ENCODE data around the gene NFYB.
"Not testable (repeated sequence)": the region's sequence is repeated elsewhere in the genome, so short reads cannot be mapped to it uniquely, and the experiment has no call there.

The NFYB gene

GRCh38 chr12:104137902-104138796 is at the start of gene NFYB:
TSS of gene NFYB (minus strand) at chr12:104138210. CDS start at chr12:104135453, 2,757 bp downstream.
- Histone ChIP-seq H3K4me1 (ENCODE audit: control insufficient read depth, insufficient read depth, low read length) (peaks cover 18% of the 10 kb centered on the region), H3K4me3 (ENCODE audit: low read length) (peak within 1 kb of the TSS; percentile 67), H3K27ac (ENCODE audit: low read depth, low read length) (peak within 1 kb of the TSS; percentile 75), H3K27me3 (ENCODE audit: control insufficient read depth, insufficient read depth, low read length) (no peaks in the 10 kb centered on the region), H3K9ac (ENCODE audit: low read length) (peak within 1 kb of the TSS; percentile 25), H3K36me3 (ENCODE audit: control insufficient read depth, insufficient read depth, low read length) (no peaks in the 10 kb centered on the region)

GRCh38 chr12:104187446-104188155 is 49.6 kb upstream of the NFYB start:
- Histone ChIP-seq H3K9ac (ENCODE audit: low read length) (no peak overlapping the region), H3K27me3 (ENCODE audit: control insufficient read depth, insufficient read depth, low read length) (no peaks in the 10 kb centered on the region), H3K36me3 (ENCODE audit: control insufficient read depth, insufficient read depth, low read length) (no peaks in the 10 kb centered on the region), H3K4me3 (ENCODE audit: low read length) (no peak overlapping the region), H3K27ac (ENCODE audit: low read depth, low read length) (no peak overlapping the region), H3K4me1 (ENCODE audit: control insufficient read depth, insufficient read depth, low read length) (peaks cover 8% of the 10 kb centered on the region)

- H3K27ac ChIP-seq (ENCODE audit: low read depth, low read length) = peak overlapping the region; percentile 22
- no peaks in the 10 kb centered on the region for H3K27me3 ChIP-seq (ENCODE audit: control insufficient read depth, insufficient read depth, low read length)
- peaks cover 29% of the 10 kb centered on the region for H3K4me1 ChIP-seq (ENCODE audit: control insufficient read depth, insufficient read depth, low read length)
- no peak overlapping the region for H3K9ac ChIP-seq (ENCODE audit: low read length)
- no peak overlapping the region for H3K4me3 ChIP-seq (ENCODE audit: low read length)
- no peaks in the 10 kb centered on the region for H3K36me3 ChIP-seq (ENCODE audit: control insufficient read depth, insufficient read depth, low read length)
Observed at GRCh38 chr12:104183443-104183842, 45.4 kb upstream of the NFYB start.

- Histone ChIP-seq H3K36me3 (ENCODE audit: control insufficient read depth, insufficient read depth, low read length) (no peaks in the 10 kb centered on the region), H3K27me3 (ENCODE audit: control insufficient read depth, insufficient read depth, low read length) (no peaks in the 10 kb centered on the region), H3K27ac (ENCODE audit: low read depth, low read length) (peak overlapping the region; percentile 54), H3K4me3 (ENCODE audit: low read length) (no peak overlapping the region), H3K9ac (ENCODE audit: low read length) (no peak overlapping the region), H3K4me1 (ENCODE audit: control insufficient read depth, insufficient read depth, low read length) (peaks cover 36% of the 10 kb centered on the region)
Observed at GRCh38 chr12:104182621-104183378, 44.8 kb upstream of the NFYB start.

GRCh38 chr12:104182144-104182543 is 44.1 kb upstream of the NFYB start:
- H3K4me3 ChIP-seq (ENCODE audit: low read length) = no peak overlapping the region
- no peaks in the 10 kb centered on the region for H3K36me3 ChIP-seq (ENCODE audit: control insufficient read depth, insufficient read depth, low read length)
- H3K27ac ChIP-seq (ENCODE audit: low read depth, low read length) = peak overlapping the region; percentile 54
- H3K27me3 ChIP-seq (ENCODE audit: control insufficient read depth, insufficient read depth, low read length) = no peaks in the 10 kb centered on the region
- no peak overlapping the region for H3K9ac ChIP-seq (ENCODE audit: low read length)
- peaks cover 42% of the 10 kb centered on the region for H3K4me1 ChIP-seq (ENCODE audit: control insufficient read depth, insufficient read depth, low read length)

GRCh38 chr12:104181313-104181712 is 43.3 kb upstream of the NFYB start:
- no peaks in the 10 kb centered on the region for H3K27me3 ChIP-seq (ENCODE audit: control insufficient read depth, insufficient read depth, low read length)
- no peak overlapping the region for H3K9ac ChIP-seq (ENCODE audit: low read length)
- peak overlapping the region; percentile 54 for H3K27ac ChIP-seq (ENCODE audit: low read depth, low read length)
- H3K4me1 ChIP-seq (ENCODE audit: control insufficient read depth, insufficient read depth, low read length) = peaks cover 47% of the 10 kb centered on the region
- H3K4me3 ChIP-seq (ENCODE audit: low read length) = no peak overlapping the region
- no peaks in the 10 kb centered on the region for H3K36me3 ChIP-seq (ENCODE audit: control insufficient read depth, insufficient read depth, low read length)

- Histone ChIP-seq H3K27ac (ENCODE audit: low read depth, low read length) (peak overlapping the region; percentile 54), H3K36me3 (ENCODE audit: control insufficient read depth, insufficient read depth, low read length) (no peaks in the 10 kb centered on the region), H3K4me3 (ENCODE audit: low read length) (no peak overlapping the region), H3K9ac (ENCODE audit: low read length) (no peak overlapping the region), H3K4me1 (ENCODE audit: control insufficient read depth, insufficient read depth, low read length) (peaks cover 41% of the 10 kb centered on the region), H3K27me3 (ENCODE audit: control insufficient read depth, insufficient read depth, low read length) (no peaks in the 10 kb centered on the region)
Observed at GRCh38 chr12:104180374-104180773, 42.4 kb upstream of the NFYB start.

GRCh38 chr12:104177663-104178501 is 39.9 kb upstream of the NFYB start:
- Histone ChIP-seq H3K36me3 (ENCODE audit: control insufficient read depth, insufficient read depth, low read length) (no peaks in the 10 kb centered on the region), H3K4me3 (ENCODE audit: low read length) (no peak overlapping the region), H3K27me3 (ENCODE audit: control insufficient read depth, insufficient read depth, low read length) (no peaks in the 10 kb centered on the region), H3K9ac (ENCODE audit: low read length) (no peak overlapping the region), H3K27ac (ENCODE audit: low read depth, low read length) (peak overlapping the region; percentile 87), H3K4me1 (ENCODE audit: control insufficient read depth, insufficient read depth, low read length) (peaks cover 40% of the 10 kb centered on the region)

GRCh38 chr12:104177336-104177662 is 39.3 kb upstream of the NFYB start:
- Histone ChIP-seq H3K27ac (ENCODE audit: low read depth, low read length) (peak overlapping the region; percentile 87), H3K9ac (ENCODE audit: low read length) (no peak overlapping the region), H3K36me3 (ENCODE audit: control insufficient read depth, insufficient read depth, low read length) (no peaks in the 10 kb centered on the region), H3K4me1 (ENCODE audit: control insufficient read depth, insufficient read depth, low read length) (peaks cover 35% of the 10 kb centered on the region), H3K27me3 (ENCODE audit: control insufficient read depth, insufficient read depth, low read length) (no peaks in the 10 kb centered on the region), H3K4me3 (ENCODE audit: low read length) (no peak overlapping the region)

- Histone ChIP-seq H3K27me3 (ENCODE audit: control insufficient read depth, insufficient read depth, low read length) (no peaks in the 10 kb centered on the region), H3K4me1 (ENCODE audit: control insufficient read depth, insufficient read depth, low read length) (peaks cover 25% of the 10 kb centered on the region), H3K9ac (ENCODE audit: low read length) (no peak overlapping the region), H3K4me3 (ENCODE audit: low read length) (no peak overlapping the region), H3K27ac (ENCODE audit: low read depth, low read length) (no peak overlapping the region), H3K36me3 (ENCODE audit: control insufficient read depth, insufficient read depth, low read length) (no peaks in the 10 kb centered on the region)
Observed at GRCh38 chr12:104175726-104176247, 37.8 kb upstream of the NFYB start.

GRCh38 chr12:104173804-104174203 is 35.8 kb upstream of the NFYB start:
- H3K36me3 ChIP-seq (ENCODE audit: control insufficient read depth, insufficient read depth, low read length); H3K27ac ChIP-seq (ENCODE audit: low read depth, low read length); H3K9ac ChIP-seq (ENCODE audit: low read length); H3K4me3 ChIP-seq (ENCODE audit: low read length); H3K27me3 ChIP-seq (ENCODE audit: control insufficient read depth, insufficient read depth, low read length): not testable (repeated sequence)
- peaks cover 21% of the 10 kb centered on the region for H3K4me1 ChIP-seq (ENCODE audit: control insufficient read depth, insufficient read depth, low read length)

Data from rectal smooth muscle tissue (tissue), 1 donor.